HK-2 (cell line): ENCODE data around the gene OLFM1.

ENCODE experiments used
- DNase-seq: peaks from one replicate; pipeline ENCODE4 v3.0.0-alpha.2; 2018; ENCODE audit not compliant: unreplicated experiment

Gene OLFM1

GRCh38 chr9:135076876-135077430, 10.5 kb upstream of the OLFM1 start:
- DNase-seq: no peak

GRCh38 chr9:135077497-135078200, 9.8 kb upstream of the OLFM1 start:
- peak; percentile 30 for DNase-seq

GRCh38 chr9:135078361-135078821, 9.1 kb upstream of the OLFM1 start:
- no peak for DNase-seq

- DNase-seq: no peak
These were observed 8.4 kb upstream of the OLFM1 start for GRCh38 chr9:135079018-135079417.

GRCh38 chr9:135079676-135080075, 7.8 kb upstream of the OLFM1 start:
- no peak for DNase-seq

- DNase-seq: no peak
These were observed 6.9 kb upstream of the OLFM1 start for GRCh38 chr9:135080286-135081263.

- DNase-seq: no peak
These were observed 6.2 kb upstream of the OLFM1 start for GRCh38 chr9:135081264-135081660.

GRCh38 chr9:135081731-135082130, 5.7 kb upstream of the OLFM1 start:
- no peak for DNase-seq

- no peak for DNase-seq
These were observed 4.9 kb upstream of the OLFM1 start for GRCh38 chr9:135082536-135082935.

- no peak for DNase-seq
These were observed 4.1 kb upstream of the OLFM1 start for GRCh38 chr9:135083241-135083810.

- no peak for DNase-seq
These were observed 3.6 kb upstream of the OLFM1 start for GRCh38 chr9:135083831-135084230.

GRCh38 chr9:135084262-135084661, 3.2 kb upstream of the OLFM1 start:
- no peak for DNase-seq

GRCh38 chr9:135084881-135085760, 2.3 kb upstream of the OLFM1 start:
- no peak for DNase-seq

GRCh38 chr9:135085830-135086546, 1.5 kb upstream of the OLFM1 start:
- peak; percentile 76 for DNase-seq

- no peak for DNase-seq
These were observed 625 bp upstream of the OLFM1 start for GRCh38 chr9:135086597-135087488.

- no peak for DNase-seq
These were observed 455 bp downstream of the OLFM1 start for GRCh38 chr9:135087899-135088347.

- DNase-seq: no peak
These were observed 995 bp downstream of the OLFM1 start for GRCh38 chr9:135088348-135088978.

GRCh38 chr9:135088979-135089847, 1.7 kb downstream of the OLFM1 start:
- no peak for DNase-seq
